HUES48 (cell line): Measurements from ENCODE around the gene UVRAG.

ENCODE experiments used
- H3K27ac ChIP-seq: one replicate; pipeline ENCODE4 v1.7.0; 2013; ENCODE audit warnings: low read depth, low read length, inconsistent platforms
- H3K27me3 ChIP-seq: 2 replicates; pipeline ENCODE4 v1.6.1; 2013; ENCODE audit warnings: mild to moderate bottlenecking, low read length; ENCODE audit not compliant: control insufficient read depth, insufficient read depth
- H3K36me3 ChIP-seq: 2 replicates; pipeline ENCODE4 v1.6.1; 2013; ENCODE audit warnings: low read length; ENCODE audit not compliant: control insufficient read depth, insufficient read depth
- H3K4me1 ChIP-seq: 2 replicates; pipeline ENCODE4 v1.6.1; 2013; ENCODE audit warnings: mild to moderate bottlenecking, low read length; ENCODE audit not compliant: control insufficient read depth, insufficient read depth
- H3K4me3 ChIP-seq: 2 replicates; pipeline ENCODE4 v1.5.1; 2013; ENCODE audit warnings: mild to moderate bottlenecking, low read depth, low read length
- H3K9ac ChIP-seq: 2 replicates; pipeline ENCODE4 v1.6.1; 2013; ENCODE audit warnings: mild to moderate bottlenecking, low read depth, low read length, moderate library complexity
- H3K9me3 ChIP-seq: 2 replicates; pipeline ENCODE4 v1.6.1; 2013; ENCODE audit warnings: low read length; ENCODE audit not compliant: control insufficient read depth, insufficient read depth

Gene UVRAG

GRCh38 chr11:75797792-75798191 is 17.2 kb upstream of the UVRAG start:
- no peak overlapping the region for H3K9ac ChIP-seq
- H3K27ac ChIP-seq: no peak overlapping the region
- H3K9me3 ChIP-seq: no peaks in the 10 kb centered on the region
- no peaks in the 10 kb centered on the region for H3K4me1 ChIP-seq
- no peaks in the 10 kb centered on the region for H3K36me3 ChIP-seq
- H3K27me3 ChIP-seq: no peaks in the 10 kb centered on the region
- H3K4me3 ChIP-seq: no peak overlapping the region

DNA sequence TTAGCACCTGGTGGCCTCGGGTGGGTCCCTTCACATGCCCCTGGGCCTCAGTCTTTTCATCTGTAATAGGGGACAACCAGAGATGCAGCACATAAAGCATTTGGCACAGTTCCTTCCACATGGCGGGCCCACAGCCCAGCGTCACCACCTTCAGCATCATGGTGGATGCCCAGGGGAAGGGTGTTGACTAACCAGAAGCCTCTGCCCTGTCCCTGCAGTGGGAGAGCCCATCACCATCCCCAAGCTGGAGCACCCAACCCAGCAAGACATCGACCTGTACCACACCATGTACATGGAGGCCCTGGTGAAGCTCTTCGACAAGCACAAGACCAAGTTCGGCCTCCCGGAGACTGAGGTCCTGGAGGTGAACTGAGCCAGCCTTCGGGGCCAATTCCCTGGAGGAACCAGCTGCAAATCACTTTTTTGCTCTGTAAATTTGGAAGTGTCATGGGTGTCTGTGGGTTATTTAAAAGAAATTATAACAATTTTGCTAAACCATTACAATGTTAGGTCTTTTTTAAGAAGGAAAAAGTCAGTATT is 14.8 kb upstream of the UVRAG start:
- no peaks in the 10 kb centered on the region for H3K4me1 ChIP-seq
- H3K27ac ChIP-seq: no peak overlapping the region
- H3K9me3 ChIP-seq: no peaks in the 10 kb centered on the region
- no peaks in the 10 kb centered on the region for H3K36me3 ChIP-seq
- H3K4me3 ChIP-seq: no peak overlapping the region
- no peaks in the 10 kb centered on the region for H3K27me3 ChIP-seq
- no peak overlapping the region for H3K9ac ChIP-seq

DNA sequence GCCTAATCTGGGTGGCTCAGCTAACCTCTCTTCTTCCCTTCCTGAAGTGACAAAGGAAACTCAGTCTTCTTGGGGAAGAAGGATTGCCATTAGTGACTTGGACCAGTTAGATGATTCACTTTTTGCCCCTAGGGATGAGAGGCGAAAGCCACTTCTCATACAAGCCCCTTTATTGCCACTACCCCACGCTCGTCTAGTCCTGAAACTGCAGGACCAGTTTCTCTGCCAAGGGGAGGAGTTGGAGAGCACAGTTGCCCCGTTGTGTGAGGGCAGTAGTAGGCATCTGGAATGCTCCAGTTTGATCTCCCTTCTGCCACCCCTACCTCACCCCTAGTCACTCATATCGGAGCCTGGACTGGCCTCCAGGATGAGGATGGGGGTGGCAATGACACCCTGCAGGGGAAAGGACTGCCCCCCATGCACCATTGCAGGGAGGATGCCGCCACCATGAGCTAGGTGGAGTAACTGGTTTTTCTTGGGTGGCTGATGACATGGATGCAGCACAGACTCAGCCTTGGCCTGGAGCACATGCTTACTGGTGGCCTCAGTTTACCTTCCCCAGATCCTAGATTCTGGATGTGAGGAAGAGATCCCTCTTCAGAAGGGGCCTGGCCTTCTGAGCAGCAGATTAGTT is 14.2 kb upstream of the UVRAG start:
- Histone ChIP-seq H3K9me3 (no peaks in the 10 kb centered on the region), H3K27me3 (no peaks in the 10 kb centered on the region), H3K36me3 (no peaks in the 10 kb centered on the region), H3K27ac (no peak overlapping the region), H3K4me1 (no peaks in the 10 kb centered on the region), H3K9ac (no peak overlapping the region), H3K4me3 (no peak overlapping the region)

GRCh38 chr11:75801362-75802020 is 13.5 kb upstream of the UVRAG start:
- Histone ChIP-seq H3K27me3 (no peaks in the 10 kb centered on the region), H3K36me3 (no peaks in the 10 kb centered on the region), H3K4me3 (no peak overlapping the region), H3K9me3 (no peaks in the 10 kb centered on the region), H3K27ac (no peak overlapping the region), H3K9ac (no peak overlapping the region), H3K4me1 (no peaks in the 10 kb centered on the region)

GRCh38 chr11:75802021-75802912 is 12.7 kb upstream of the UVRAG start:
- no peak overlapping the region for H3K4me3 ChIP-seq
- no peaks in the 10 kb centered on the region for H3K9me3 ChIP-seq
- H3K9ac ChIP-seq: no peak overlapping the region
- no peak overlapping the region for H3K27ac ChIP-seq
- H3K36me3 ChIP-seq: no peaks in the 10 kb centered on the region
- H3K27me3 ChIP-seq: no peaks in the 10 kb centered on the region
- no peaks in the 10 kb centered on the region for H3K4me1 ChIP-seq

- no peaks in the 10 kb centered on the region for H3K4me1 ChIP-seq
- H3K27ac ChIP-seq: no peak overlapping the region
- no peak overlapping the region for H3K4me3 ChIP-seq
- no peaks in the 10 kb centered on the region for H3K9me3 ChIP-seq
- no peak overlapping the region for H3K9ac ChIP-seq
- no peaks in the 10 kb centered on the region for H3K36me3 ChIP-seq
- no peaks in the 10 kb centered on the region for H3K27me3 ChIP-seq
Measured at GRCh38 chr11:75802913-75803820, 11.8 kb upstream of the UVRAG start.

DNA sequence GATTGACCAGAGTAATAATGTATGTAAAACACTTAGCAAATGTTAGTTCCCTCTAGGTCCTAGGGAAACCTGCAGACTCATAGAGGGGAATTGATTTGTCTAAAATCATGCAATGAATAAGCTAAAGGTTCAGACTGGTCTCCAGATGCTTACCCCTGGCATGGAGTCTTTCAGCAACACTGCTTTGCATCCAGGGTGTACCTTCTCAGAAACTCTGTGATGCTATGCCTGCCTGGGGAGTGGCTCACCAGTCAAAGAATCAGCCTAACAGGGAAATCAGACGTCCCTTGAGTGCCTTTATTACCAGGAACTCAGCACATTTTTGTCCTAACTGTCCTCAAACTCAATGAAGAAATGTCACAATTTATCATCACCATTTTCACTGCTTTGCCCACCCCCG is 5.9 kb upstream of the UVRAG start:
- Histone ChIP-seq H3K9me3 (no peaks in the 10 kb centered on the region), H3K27ac (no peak overlapping the region), H3K27me3 (no peaks in the 10 kb centered on the region), H3K9ac (no peak overlapping the region), H3K4me1 (peaks cover 14% of the 10 kb centered on the region; the same call in 1 of the 2 replicates), H3K4me3 (no peak overlapping the region), H3K36me3 (no peaks in the 10 kb centered on the region)

- no peak overlapping the region for H3K9ac ChIP-seq
- H3K27me3 ChIP-seq: no peaks in the 10 kb centered on the region
- H3K27ac ChIP-seq: no peak overlapping the region
- no peaks in the 10 kb centered on the region for H3K36me3 ChIP-seq
- H3K4me1 ChIP-seq: peaks cover 15% of the 10 kb centered on the region; the same call in 1 of the 2 replicates
- H3K4me3 ChIP-seq: no peak overlapping the region
- no peaks in the 10 kb centered on the region for H3K9me3 ChIP-seq
Measured at GRCh38 chr11:75809991-75810390, 5.0 kb upstream of the UVRAG start.

DNA sequence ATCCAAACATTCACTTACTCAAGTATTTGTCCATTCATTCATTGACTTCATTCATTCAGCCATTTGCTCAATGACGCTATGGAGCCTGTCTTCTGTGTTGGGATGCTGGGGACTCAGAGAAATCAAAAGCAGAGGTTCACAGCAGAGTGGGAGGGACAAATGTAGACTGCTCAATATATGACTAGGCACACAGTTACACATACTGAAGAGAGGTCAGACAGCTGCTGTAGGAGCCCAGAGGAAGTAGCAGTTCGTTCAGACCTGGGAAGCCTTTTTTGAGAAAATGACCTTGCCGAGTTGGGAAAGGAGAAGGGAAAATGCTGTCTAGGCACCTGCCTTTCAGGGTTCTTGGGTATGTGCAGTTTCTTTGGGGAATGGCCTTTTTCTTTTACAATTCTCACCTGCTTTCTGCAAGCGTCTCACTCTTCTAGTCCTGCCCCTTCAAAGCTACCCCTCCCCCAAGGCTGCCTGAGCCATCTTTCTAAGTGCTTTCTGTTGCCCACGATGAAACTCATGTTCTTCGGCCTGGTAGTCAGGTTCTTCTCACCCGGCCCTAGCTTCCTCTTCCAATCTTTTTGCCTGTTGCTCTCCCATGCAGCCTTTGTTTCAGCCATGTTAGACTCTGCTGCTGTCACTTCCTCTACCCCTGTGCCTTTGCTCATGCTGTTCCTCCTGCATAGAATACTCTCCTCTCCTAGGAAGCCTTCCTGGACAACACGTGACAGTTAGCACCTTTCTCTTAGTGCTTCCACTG is 4.2 kb upstream of the UVRAG start:
- H3K27me3 ChIP-seq: no peaks in the 10 kb centered on the region
- no peak overlapping the region for H3K27ac ChIP-seq

DNA sequence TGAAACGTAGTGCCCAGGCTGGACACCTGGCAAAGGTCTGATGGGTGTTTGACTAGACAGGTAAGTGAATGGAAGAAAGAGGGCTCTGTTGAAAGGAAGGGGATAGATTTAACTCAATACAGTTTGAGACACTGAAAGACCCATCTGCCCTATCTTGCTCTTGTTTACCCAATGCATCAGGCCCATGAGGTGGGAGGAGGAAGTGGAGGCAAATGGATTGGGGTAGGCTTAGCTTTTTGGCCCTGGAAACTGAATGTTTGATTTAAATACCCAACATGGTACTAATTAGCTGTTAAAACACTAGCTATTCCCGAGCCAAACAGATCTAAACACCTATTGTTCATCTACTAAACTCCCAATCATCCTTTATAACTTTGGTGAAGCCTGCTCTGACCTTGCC is 3.5 kb upstream of the UVRAG start:
- no peak overlapping the region for H3K9ac ChIP-seq
- no peak overlapping the region for H3K27ac ChIP-seq
- H3K27me3 ChIP-seq: peaks cover 2% of the 10 kb centered on the region; the same call in 1 of the 2 replicates
- H3K9me3 ChIP-seq: no peaks in the 10 kb centered on the region
- H3K36me3 ChIP-seq: no peaks in the 10 kb centered on the region
- peaks cover 21% of the 10 kb centered on the region for H3K4me1 ChIP-seq
- no peak overlapping the region for H3K4me3 ChIP-seq

More for the DNA sequence above, 4.2 kb upstream of the UVRAG start:
- no peak overlapping the region for H3K9ac ChIP-seq
- no peaks in the 10 kb centered on the region for H3K36me3 ChIP-seq
- no peaks in the 10 kb centered on the region for H3K9me3 ChIP-seq
- H3K4me3 ChIP-seq: no peak overlapping the region
- peaks cover 15% of the 10 kb centered on the region; the same call in 1 of the 2 replicates for H3K4me1 ChIP-seq
